GM08714 (cell line): ENCODE measurements around the gene TM9SF4.
"Not testable (repeated sequence)": the region's sequence is repeated elsewhere in the genome, so short reads cannot be mapped to it uniquely, and the experiment has no call there.

Experiments
- H3K4me3 ChIP-seq: fragments of 200-500 bp; sonication (Bioruptor generic); 2 replicates; pipeline ENCODE4 v1.5.1; 2014; ENCODE audit warnings: mild to moderate bottlenecking, low read length, inconsistent platforms
- ZNF274 ChIP-seq: IDR thresholded peaks from 2 replicates; pipeline ENCODE4 v1.6.1; 2012; ENCODE audit warnings: mild to moderate bottlenecking, low read depth, low read length

The TM9SF4 gene

DNA sequence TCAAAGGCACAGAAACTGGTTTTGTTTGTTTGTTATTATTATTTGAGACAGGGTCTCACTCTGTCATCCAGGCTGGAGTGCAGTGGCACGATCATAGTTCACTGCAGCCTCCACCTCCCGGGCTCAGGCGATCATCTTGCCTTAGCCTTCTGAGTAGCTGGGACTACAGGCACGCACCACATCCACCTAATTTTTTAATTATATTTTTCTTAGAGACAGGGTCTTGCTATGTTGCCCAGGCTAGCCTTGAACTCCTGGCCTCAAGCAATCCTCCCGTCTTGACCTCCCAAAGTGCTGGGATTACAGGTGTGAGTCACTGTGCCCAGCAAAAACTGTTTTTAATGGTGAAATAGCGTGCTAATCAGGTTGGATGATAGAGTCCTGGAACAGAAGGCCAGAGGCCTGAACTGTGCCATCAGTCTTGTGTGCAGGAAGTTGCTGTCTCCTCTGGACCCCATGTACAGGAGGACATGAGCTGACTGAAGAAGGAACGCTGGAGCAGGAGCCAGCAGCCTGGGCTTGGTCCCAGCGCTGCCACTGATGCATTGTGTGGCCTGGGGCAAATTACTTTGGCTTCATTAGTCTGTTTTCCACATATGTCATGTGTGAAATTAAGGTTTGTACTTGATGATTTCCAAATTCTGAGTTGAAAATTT is 4.9 kb downstream of the TM9SF4 start:
- no peak overlapping the region for H3K4me3 ChIP-seq
- no peak for TF ChIP-seq ZNF274

DNA sequence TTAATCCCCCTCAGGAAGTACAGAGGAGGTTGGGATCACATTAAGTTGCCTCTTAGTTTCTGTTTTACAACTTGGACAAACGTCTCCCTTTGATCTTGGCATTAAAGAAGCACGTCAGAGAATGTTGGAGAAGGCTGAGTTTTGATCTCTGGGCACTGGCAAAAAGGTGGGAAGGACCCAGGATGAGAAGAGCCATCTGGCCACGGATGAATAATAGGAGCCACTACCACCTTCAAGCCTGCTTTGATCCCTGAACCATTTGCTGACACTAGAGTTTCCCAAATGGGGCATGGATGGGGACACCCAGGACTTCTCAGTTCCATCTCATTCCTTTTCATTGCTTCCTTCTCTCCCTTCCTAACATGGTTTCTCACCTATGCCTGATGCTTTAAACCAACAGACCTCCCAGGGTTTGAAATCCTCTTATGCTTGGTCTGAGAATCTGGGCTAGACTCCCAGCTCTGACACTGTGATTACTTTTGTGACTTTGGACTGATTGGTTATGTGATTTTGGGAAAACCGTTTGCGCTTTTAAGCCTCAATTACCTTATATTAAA is 5.8 kb downstream of the TM9SF4 start:
- no peak overlapping the region for H3K4me3 ChIP-seq
- TF ChIP-seq ZNF274, result no peak

DNA sequence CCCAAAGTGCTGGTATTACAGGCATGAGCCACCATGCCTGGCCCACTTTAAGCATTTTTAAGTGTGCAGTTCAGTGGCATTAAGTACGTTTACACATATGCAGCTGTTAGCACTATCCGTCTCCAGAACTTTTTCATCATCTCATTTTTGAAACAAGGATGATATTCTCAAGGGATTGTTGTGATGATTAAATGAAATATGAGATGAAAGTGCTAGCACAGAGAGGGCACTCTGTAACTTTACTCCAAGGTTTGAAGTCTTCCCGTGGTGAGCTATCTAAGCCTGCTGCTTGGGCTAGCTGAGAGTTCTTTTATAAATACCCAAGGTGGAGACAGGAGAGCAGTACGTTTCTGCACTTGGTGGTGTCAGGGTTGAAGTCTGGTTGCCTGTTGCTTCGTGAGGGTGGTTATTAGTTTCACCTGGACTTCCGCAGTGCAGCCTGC is 6.6 kb downstream of the TM9SF4 start:
- H3K4me3 ChIP-seq, result no peak overlapping the region
- TF ChIP-seq ZNF274, result no peak

DNA sequence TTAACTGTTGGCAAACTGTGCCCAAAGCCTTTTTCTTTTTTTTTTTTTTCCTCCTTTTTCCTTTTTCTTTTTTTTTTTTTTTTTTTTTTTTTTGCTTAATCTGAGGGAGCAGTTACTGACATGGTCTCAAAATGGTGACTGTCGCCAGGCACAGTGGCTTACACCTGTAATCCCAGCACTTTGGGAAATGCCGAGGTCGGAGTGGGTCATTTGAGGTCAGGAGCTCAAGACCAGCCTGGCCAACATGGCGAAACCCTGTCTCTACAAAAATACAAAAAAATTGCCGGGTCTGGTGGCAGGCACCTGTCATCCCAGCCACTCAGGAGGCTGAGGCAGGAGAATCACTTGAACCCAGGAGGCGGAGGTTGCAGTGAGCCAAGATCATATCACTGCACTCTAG is 7.3 kb downstream of the TM9SF4 start:
- H3K4me3 ChIP-seq, result not testable (repeated sequence)

DNA sequence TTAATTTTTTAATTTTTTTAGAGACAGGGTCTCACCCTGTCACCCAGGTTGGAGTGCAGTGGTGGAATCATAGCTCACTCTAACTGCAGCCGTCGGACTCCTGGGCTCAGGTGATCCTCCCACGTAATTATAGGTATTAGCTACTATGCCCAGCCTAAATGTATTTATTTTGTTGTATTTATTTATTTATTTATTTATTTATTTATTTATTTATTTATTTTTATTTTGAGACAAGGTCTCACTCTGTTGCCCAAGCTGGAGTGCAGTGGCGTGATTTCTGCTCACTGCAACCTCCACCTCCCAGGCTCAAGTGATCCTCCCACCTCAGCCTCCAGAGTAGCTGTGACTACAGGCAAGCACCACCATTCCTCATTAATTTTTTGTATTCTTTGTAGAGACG is 8.9 kb downstream of the TM9SF4 start:
- not testable (repeated sequence) for H3K4me3 ChIP-seq

DNA sequence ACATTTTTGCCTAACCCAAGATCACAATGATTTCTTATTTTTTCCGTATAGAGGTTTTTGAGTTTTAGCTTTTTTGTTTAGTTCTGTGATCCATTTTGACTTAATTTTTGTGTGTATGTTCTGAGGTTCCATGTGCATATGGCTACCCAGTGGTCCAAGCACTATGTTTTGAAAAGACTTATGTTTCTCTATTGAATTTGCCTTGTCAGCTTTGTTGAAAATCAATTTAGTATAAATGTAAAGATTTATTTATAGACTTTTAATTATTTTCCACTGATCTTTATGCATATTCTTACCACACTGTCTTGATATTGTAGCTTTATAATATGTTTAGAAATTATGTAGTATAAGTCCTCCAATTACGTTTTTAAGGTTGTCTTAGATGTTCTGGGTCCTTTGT is 10.2 kb downstream of the TM9SF4 start:
- no peak for TF ChIP-seq ZNF274
- no peak overlapping the region for H3K4me3 ChIP-seq

DNA sequence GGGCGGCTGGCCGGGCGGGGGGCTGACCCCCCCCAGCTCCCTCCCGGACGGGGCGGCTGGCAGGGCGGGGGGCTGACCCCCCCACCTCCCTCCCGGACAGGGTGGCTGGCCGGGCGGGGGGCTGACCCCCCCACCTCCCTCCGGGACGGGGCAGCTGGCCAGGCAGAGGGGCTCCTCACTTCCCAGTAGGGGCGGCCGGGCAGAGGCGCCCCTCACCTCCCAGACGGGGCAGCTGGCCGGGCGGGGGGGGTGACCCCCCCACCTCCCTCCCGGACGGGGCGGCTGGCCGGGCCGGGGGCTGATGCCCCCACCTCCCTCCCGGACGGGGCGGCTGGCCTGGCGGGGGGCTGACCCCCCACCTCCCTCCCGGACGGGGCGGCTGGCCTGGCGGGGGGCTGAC is 12.4 kb downstream of the TM9SF4 start:
- not testable (repeated sequence) for H3K4me3 ChIP-seq

DNA sequence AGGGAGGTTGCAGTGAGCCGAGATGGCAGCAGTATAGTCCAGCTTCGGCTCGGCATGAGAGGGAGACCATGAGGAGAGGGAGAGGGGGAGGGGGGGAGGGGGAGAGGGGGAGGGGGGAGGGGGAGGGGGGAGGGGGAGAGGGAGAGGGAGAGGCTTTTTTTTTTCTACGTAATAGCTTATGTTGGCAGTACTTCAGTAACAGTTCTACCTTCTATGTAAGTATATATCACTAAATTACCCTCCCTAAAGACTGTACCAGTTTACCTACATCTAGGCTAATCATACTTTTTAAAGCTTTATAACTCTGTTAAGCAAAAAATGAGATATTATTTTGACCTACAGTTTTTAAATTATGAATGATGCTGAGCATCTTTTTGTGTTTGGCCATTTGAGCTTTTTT is 13.6 kb downstream of the TM9SF4 start:
- no peak for TF ChIP-seq ZNF274
- no peak overlapping the region for H3K4me3 ChIP-seq

DNA sequence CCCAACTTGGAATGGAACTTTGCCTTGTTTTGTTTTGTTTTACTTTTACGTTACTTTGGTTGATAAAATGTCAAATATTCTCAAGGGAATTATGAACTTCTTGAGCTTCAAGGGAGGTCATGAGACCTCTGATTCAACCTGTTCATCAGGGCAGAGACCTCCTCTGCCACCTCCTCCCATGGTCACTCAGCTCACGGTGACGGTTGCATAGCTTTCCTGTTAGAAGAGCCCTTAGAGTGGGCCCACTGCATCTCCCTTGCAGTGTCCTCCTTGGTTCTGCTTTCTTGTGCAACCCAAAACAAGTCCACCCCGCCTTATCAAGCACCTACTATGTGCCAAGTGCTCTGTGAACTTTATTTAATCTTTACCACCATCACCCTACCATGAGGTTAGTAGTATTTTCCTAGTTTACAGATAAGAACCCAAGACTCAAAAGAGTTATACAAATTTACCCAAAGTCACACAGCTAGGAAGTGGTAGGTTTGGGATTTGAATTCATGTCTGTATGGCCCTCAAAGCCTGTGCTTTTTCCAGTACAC is 15.5 kb downstream of the TM9SF4 start:
- no peak overlapping the region for H3K4me3 ChIP-seq
- no peak for TF ChIP-seq ZNF274

DNA sequence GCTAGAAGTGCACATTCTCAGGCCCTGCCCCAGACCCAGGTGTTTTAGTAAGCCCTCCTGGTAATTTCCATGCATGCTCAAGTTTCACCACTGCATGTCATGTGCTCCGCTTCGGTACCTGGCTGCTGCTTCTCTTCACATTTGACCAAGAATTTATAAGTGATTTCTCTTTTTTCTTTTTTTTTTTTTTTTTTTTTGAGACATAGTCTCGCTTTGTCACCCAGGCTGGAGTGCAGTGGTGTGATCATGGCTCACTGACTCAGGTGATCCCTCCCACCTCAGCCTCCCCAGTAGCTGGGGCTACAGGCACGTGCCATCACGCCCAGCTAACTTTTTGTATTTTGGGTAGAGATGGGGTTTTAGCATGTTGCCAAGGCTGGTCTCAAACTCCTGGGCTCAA is 16.0 kb downstream of the TM9SF4 start:
- H3K4me3 ChIP-seq, result no peak overlapping the region
- no peak for TF ChIP-seq ZNF274

DNA sequence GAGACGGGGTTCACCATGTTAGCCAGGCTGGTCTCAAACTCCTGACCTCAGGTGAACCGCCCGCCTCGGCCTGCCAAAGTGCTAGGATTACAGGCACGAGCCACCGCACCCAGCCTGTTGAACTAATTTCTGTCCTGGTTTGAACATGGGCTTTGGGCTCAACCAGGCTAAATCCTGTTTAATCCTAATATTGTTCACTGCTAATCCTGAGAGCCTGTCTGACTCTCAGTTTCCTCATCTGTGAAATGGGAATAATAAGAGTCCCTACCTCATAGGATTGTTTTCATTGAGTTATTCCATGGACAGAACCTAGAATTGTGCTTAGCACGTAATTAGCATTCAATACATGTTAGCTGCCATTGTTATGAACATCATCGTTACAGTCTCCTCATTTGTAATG is 17.4 kb downstream of the TM9SF4 start:
- no peak for TF ChIP-seq ZNF274
- no peak overlapping the region for H3K4me3 ChIP-seq

DNA sequence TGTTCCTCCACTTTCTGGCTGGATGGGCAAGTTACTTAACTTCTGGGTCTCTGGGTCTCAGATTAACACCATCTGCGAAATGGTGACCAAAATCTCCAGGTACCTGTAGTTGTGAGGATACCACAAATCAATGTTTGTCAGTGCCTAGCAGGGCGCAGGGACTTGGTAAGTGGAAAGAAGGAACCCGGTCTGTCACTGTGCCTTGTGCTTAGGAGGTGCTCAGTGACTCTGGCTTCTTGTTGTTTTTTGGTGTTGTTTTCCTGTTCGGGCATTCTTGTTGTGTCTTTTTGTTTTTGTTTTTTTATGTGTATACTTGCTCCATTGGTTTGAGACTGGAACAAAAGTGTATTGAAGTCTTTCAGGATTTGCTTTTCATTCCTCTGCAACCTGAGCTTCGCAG is 17.8 kb downstream of the TM9SF4 start:
- H3K4me3 ChIP-seq, result no peak overlapping the region
- TF ChIP-seq ZNF274, result no peak

DNA sequence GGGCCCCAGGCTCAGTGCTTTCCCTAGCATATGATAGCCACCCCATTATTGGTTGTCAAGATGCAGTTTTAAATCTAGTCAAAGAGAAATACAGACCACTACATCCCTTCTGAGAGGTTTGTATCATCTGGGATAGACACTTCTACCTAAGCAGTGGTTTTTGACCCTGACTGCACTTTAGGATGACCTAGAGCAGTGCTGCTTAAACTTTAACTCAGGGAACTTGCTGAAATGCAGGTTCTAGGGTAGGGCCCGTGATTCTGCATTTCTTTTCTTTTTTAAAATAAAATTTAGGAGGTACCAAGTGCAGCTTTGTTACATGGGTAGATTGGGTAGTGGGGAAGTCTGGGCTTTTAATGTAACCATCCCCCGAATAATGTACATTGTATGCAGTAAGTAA is 18.7 kb downstream of the TM9SF4 start:
- TF ChIP-seq ZNF274, result no peak

DNA sequence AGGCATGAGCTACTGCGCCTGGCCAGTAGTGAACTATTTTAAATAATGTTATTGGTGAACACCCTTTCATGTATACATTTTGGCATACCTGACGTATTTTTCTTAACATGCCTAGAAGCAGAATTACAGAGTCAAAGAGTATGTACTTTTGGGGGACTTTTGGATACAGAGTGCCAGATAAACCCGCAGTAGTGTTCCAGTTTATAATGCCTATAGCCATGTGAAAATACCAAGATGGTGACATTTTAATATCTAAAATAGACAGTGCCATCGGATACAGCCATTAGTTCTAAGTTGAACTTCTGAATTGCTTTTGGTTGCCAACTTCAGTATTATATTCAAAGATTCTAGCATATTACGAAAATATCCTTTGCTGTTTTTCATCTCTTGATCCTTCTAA is 20.3 kb downstream of the TM9SF4 start:
- no peak for TF ChIP-seq ZNF274
- H3K4me3 ChIP-seq, result no peak overlapping the region

More for the DNA sequence above, 18.7 kb downstream of the TM9SF4 start:
- H3K4me3 ChIP-seq, result no peak overlapping the region

DNA sequence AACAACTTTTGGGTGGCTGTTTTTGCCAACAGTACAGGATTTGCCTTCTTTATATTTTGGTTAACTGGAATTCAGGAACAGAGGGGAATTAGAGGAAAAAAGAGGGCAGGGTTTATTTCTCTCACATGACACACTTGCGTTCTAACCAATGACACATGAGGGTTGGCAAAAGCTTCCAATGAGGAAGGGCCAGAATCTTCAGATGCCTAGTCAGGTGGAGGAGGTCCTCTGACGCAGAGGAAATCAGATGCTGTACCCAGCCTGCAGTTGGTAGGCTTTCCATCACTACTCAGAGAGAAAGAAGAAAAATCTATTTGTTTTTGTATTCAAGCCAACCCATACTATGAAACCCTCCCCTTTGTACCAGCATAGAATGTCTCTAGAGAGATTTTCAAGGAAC is 20.8 kb downstream of the TM9SF4 start:
- H3K4me3 ChIP-seq, result no peak overlapping the region
- TF ChIP-seq ZNF274, result no peak

DNA sequence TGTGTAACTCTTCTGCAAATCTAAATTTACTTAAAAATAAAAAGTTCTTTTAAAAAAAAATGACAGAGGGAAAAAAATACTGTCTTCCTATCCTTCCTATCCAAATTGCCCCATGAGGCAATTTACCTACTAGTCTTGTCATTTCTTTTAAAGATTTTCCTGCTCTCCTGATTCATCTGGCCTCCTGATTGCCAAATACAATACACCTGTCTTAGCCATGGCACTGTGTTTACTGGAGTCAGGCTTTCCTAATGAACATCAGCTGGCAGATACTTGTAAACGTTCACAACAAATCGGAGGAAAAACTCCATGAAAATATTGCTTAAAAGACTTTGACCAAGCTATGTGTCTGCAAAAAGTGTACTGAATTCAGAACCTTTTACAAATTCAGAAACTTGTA is 21.5 kb downstream of the TM9SF4 start:
- TF ChIP-seq ZNF274, result no peak
- H3K4me3 ChIP-seq, result no peak overlapping the region
